SJSA1 (cell line): Measurements from ENCODE around the gene PDPK1. TPM values are rescaled to one million over a fixed set of nuclear protein-coding genes. Genes with fewer than 3 reads are reported as not detected.
"Not testable (repeated sequence)": the region's sequence is repeated elsewhere in the genome, so short reads cannot be mapped to it uniquely, and the experiment has no call there.

Experiments
- DNase-seq, 2 experiments: peaks; one replicate each; pipeline ENCODE4 v3.0.0-alpha.2; 2015 to 2020; ENCODE audit warnings: low spot score in 2 of 2, low read depth in 1 of 2
- H3K27ac ChIP-seq: fragments of 250-450 bp; sonication (Bioruptor Pico); 2 replicates; pipeline ENCODE4 v1.5.1; 2020; ENCODE audit warnings: mild to moderate bottlenecking, moderate library complexity
- H3K27me3 ChIP-seq: fragments of 250-450 bp; sonication (Bioruptor Pico); replicated peaks from 2 replicates; pipeline ENCODE4 v1.5.1; 2020; ENCODE audit warnings: mild to moderate bottlenecking, moderate library complexity
- H3K36me3 ChIP-seq: fragments of 250-450 bp; sonication (Bioruptor Pico); 2 replicates; pipeline ENCODE4 v1.5.1; 2020; ENCODE audit warnings: mild to moderate bottlenecking
- H3K4me1 ChIP-seq: fragments of 250-450 bp; sonication (Bioruptor Pico); replicated peaks from 2 replicates; pipeline ENCODE4 v1.6.1; 2021; ENCODE audit warnings: mild to moderate bottlenecking
- H3K4me3 ChIP-seq: fragments of 250-450 bp; sonication (Bioruptor Pico); 2 replicates; pipeline ENCODE4 v1.5.1; 2020; ENCODE audit warnings: mild to moderate bottlenecking
- H3K9me3 ChIP-seq: fragments of 250-450 bp; sonication (Bioruptor Pico); replicated peaks from 2 replicates; pipeline ENCODE4 v1.5.1; 2020; ENCODE audit warnings: mild to moderate bottlenecking
- total RNA-seq: library from RNA; depleted of rRNA; stranded (reverse); fragments of >200 nt; shearing (Covaris generic); gene quantifications from 2 replicates; pipeline ENCODE4 v1.2.3, GENCODE V29; 2014

PDPK1 gene
- total RNA-seq, 1 experiment from 2014 or later, result 20.3 TPM

DNA sequence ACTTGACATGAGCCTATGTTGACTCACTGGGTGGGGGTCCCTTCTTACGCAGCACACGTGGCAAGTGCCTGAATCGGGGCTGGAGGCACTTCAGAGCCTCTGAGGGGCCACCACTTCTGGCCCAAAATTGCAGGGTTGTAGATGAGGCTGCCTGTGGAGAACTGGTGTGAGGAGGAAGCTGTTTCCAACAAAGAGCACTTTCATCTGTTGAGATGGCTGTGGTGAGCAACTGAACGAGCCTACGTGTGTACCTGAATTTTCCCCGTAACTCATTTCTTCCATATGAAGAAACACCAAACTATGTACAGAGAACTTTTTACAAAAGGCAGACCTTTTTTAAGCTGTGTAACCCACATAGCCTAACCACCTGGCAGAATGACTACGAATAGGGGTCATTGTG lies 64.4 kb downstream of the PDPK1 start:
- H3K36me3 ChIP-seq, result peaks cover 24% of the 10 kb centered on the region
- DNase-seq, H3K27me3 ChIP-seq, H3K9me3 ChIP-seq, H3K4me1 ChIP-seq, H3K27ac ChIP-seq, H3K4me3 ChIP-seq: not testable (repeated sequence)

DNA sequence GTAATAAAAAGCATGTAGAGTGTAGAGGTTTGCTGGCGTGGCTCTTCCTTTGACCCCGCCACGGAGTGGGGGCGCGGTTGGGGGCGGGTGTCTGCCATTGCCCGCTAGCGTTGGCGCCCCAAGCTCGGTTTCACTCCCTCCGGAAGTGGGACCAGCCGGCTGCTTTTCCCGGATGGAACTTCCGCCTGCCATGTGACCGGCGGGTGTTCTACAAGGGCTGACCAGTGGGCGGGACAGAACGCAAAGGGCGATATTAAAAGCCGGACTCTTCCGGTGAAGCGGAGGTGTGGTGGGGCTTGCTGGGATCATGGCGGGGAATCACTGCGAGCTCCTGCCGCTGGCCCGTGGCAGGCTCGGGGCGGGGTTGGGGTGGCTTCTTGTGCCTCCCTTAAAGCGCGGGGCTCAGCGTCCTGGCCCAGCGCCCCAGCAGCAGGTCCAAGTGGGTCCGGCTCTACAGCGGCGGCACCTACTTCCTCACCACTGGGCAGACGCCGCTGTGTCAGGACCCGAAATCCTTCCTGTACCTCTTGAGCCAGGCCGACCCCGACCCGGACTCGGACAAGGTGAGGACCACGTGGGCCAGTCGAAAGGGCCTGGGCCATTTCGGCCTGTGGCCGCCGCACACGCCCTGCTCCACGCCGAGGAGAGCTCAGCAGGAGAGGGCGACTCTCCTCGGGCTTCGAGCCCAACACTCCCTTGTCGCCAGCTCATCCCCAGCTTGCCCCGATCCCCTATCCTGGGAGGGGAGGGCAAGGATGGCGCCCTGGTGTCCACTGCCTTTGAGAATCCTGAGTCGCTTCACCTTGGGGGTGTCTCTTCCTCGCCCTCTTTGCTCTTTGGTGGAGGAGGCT lies 65.6 kb downstream of the PDPK1 start:
- peak; percentile 90 to 97 for DNase-seq
- no peaks in the 10 kb centered on the region for H3K27me3 ChIP-seq
- no peaks in the 10 kb centered on the region for H3K4me1 ChIP-seq
- H3K9me3 ChIP-seq, result 0 out of 2 replicates have a peak, but pooled peaks cover 2% of the 10 kb centered on the region
- H3K4me3 ChIP-seq, result peak overlapping the region; percentile 84
- peak overlapping the region; percentile 18 for H3K27ac ChIP-seq
- peaks cover 11% of the 10 kb centered on the region for H3K36me3 ChIP-seq

DNA sequence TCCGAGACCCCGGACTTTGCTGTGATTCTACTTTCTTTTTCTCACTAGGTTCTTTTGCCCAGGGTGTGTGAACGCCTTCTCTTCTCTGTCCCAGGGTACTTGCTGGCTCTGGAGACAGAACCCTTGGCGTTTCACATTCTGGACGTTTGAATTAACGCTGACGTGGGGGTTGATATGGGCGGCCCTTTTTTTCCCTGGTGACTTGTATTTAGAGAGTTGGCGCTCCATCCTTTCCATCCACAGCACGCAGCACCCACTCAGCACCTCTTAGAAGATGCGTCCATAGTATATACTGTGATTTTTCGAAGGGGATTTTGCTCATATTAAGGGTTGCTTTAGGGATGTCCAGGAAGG lies 66.2 kb downstream of the PDPK1 start:
- H3K27me3 ChIP-seq, H3K36me3 ChIP-seq, H3K9me3 ChIP-seq, H3K4me1 ChIP-seq, DNase-seq: not testable (repeated sequence)
- Histone ChIP-seq H3K4me3 (peak overlapping the region; percentile 84), H3K27ac (peak overlapping the region; percentile 18; the same call in 1 of the 2 replicates)

DNA sequence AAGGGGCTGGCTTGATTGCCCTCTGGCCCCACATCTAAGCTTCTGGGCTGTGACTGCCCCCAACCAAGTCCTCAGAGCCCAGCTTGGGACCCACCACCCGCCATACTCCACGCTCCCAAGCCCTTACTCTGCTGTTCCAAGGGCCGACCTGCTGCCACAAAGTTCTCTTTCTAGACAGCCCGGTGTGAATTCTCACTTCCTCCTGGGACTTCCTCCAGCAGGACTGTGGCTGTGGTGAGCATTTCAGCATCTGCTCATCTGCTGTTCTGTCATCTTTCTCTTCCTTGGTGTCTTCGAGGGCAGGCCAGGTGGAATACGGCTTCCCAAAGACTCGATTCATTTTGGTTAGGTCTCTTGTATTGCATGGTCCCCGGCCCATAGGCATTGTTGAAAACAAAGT lies 69.0 kb downstream of the PDPK1 start:
- DNase-seq, H3K4me3 ChIP-seq, H3K27me3 ChIP-seq, H3K9me3 ChIP-seq, H3K27ac ChIP-seq, H3K4me1 ChIP-seq: not testable (repeated sequence)
- peaks cover 17% of the 10 kb centered on the region for H3K36me3 ChIP-seq

DNA sequence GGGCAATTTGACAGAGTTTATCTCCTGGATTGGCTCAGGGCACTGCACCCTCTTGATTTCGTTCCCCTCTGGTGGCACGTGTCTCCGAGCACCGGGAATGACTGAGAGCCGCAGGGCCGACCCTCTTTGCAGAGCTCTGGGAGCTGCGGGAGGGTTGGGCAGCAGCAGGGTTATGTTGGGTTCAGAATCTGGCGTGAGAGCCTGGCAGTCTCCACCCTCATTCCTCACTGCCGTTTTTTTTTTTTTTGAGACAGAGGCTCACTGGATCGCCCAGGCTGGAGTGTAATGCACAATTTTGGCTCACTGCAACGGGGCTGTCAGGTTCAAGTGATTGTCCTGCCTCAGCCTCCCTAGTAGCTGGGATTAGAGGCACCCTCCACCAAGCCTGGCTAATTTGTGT lies 71.5 kb downstream of the PDPK1 start:
- H3K36me3 ChIP-seq, result peaks cover 13% of the 10 kb centered on the region
- DNase-seq, H3K4me3 ChIP-seq, H3K27ac ChIP-seq, H3K4me1 ChIP-seq, H3K9me3 ChIP-seq, H3K27me3 ChIP-seq: not testable (repeated sequence)

DNA sequence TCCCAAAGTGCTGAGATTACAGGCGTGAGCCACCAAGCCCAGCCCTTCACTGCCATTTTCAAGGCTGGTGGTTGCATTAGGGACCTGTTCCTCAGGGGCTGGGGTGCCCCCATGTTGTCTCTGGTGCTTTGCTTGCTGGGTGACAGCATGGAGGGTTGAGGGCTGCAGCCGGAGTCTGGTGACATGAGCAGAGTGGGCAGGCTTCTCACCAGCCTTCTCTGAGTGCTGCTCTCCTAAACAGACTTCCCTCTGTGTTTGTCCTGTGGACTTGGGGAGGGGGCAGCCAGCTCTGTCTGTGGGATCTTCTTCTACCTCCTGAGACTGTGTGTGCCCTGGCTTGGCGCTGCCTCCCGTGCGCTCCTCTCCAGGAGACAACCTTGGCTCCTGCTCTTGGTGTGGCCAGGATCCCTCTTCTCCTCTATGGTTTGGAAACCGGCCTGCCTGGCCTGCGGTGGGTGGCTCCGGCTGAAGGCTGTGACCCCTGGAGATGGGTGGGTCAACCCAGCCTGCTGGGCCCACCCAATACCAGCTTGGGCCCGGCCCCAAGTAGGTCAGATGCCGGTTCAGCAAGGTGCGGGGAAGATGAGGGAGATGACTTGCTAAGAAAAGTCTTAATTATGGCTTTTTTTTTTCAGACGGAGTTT lies 72.1 kb downstream of the PDPK1 start:
- H3K9me3 ChIP-seq, result no peaks in the 10 kb centered on the region
- H3K27me3 ChIP-seq, result no peaks in the 10 kb centered on the region
- H3K36me3 ChIP-seq, result peaks cover 16% of the 10 kb centered on the region
- DNase-seq, result no peak
- no peaks in the 10 kb centered on the region for H3K4me1 ChIP-seq
- no peak overlapping the region for H3K27ac ChIP-seq
- no peak overlapping the region for H3K4me3 ChIP-seq

DNA sequence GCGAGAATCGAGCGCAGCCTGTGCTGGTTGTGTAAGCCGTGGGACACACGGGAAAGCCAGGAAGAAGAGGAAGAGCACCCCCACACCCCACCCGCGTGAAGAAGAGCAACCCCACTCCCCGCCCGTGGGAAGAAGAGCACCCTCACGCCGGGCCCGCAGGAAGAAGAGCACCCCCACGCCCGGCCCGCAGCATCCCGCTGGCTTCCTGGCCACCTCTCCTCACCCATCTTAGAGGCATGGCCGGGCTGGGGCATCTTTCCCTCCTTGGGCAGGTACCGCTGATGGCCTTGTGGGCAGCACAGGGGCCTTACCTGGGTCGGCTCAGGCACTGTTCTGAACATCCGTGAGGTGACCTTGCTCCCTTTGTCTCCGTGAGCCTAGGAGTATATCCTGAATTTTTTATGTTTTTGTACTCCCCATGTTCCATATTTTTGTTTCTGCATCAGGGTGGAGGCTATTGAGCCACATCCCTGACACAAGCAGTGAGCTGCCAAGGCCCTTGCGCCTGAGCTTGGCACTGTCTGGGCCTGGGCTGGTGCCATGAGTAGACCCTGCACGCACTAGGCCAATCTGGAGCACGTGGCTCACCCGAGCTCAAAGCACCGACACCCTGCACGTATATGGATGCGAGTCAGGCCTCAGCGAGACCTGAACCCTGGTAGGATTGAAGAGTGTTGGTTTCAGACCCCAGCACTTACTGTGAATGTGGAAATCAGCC lies 73.1 kb downstream of the PDPK1 start:
- no peaks in the 10 kb centered on the region for H3K9me3 ChIP-seq

DNA sequence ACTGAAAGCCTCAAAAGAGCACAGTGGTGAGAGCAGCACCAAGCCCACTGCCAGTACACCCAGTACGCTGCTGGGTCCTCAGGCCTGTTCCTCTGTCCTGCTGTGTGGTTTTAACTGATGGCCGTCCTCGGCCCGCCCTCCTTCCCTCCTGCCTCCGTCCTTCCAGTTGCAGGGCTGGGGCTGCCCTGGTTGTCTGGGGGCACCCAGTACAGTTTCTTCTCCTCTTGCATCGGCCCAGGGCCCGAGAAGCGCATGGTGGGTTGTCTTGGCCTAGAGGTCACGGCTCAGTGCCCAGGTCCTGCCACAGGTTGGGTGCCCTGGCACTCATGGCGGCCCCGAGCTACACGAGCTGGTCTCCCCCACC lies 73.7 kb downstream of the PDPK1 start:
- no peak for DNase-seq
- no peak overlapping the region for H3K27ac ChIP-seq
- H3K27me3 ChIP-seq, result no peaks in the 10 kb centered on the region
- no peak overlapping the region for H3K4me3 ChIP-seq
- peaks cover 19% of the 10 kb centered on the region for H3K36me3 ChIP-seq
- H3K9me3 ChIP-seq, result no peaks in the 10 kb centered on the region
- no peaks in the 10 kb centered on the region for H3K4me1 ChIP-seq

More for the DNA sequence above, 73.1 kb downstream of the PDPK1 start:
- H3K27me3 ChIP-seq, result no peaks in the 10 kb centered on the region
- no peak overlapping the region for H3K4me3 ChIP-seq
- peaks cover 19% of the 10 kb centered on the region for H3K36me3 ChIP-seq
- no peak for DNase-seq
- no peaks in the 10 kb centered on the region for H3K4me1 ChIP-seq
- H3K27ac ChIP-seq, result no peak overlapping the region

DNA sequence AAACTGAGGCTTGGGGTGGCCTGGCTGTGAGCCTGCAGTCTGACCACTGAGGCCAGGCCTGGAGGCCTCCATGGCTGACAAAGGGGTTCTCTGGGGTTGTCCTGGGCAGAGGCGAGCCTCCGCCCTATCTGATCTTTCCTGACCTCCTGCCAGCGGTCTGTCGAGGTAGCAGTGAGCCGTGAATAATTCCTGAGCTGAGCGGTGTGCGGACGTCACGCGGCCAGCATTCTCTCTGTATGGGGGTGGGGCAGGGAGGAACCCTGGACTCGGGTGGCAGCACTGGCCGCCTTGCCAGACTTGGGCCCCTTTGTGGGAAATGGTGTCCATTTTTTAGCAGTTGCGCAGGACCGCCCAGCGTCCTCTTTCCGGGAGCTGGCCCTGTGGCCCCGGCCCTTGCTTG lies 74.1 kb downstream of the PDPK1 start:
- not testable (repeated sequence) for H3K27ac ChIP-seq, H3K4me3 ChIP-seq, H3K9me3 ChIP-seq, DNase-seq, H3K27me3 ChIP-seq, H3K4me1 ChIP-seq
- peaks cover 19% of the 10 kb centered on the region for H3K36me3 ChIP-seq

DNA sequence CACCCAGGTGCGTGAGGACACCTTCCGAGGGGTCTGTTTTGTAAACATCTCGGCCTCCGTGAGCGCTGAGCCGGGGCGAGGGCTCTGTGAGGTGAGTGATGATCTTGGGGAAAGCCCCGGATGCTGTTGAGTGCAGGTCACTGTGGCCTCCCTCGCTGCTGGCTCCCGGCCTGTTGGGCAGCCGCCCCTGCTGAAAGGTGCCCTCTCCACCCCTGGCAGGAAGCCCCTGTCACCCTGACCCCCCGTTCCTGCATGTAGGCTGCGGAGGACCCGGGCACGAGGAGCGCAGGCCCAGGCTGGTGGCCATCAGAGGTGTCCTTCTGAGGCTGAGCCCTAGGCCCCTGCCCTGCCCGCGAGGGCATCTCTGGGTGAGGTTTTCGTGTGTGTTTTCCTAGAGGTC lies 75.4 kb downstream of the PDPK1 start:
- H3K27ac ChIP-seq, H3K4me1 ChIP-seq, H3K9me3 ChIP-seq, DNase-seq, H3K4me3 ChIP-seq, H3K27me3 ChIP-seq: not testable (repeated sequence)
- peaks cover 19% of the 10 kb centered on the region for H3K36me3 ChIP-seq

DNA sequence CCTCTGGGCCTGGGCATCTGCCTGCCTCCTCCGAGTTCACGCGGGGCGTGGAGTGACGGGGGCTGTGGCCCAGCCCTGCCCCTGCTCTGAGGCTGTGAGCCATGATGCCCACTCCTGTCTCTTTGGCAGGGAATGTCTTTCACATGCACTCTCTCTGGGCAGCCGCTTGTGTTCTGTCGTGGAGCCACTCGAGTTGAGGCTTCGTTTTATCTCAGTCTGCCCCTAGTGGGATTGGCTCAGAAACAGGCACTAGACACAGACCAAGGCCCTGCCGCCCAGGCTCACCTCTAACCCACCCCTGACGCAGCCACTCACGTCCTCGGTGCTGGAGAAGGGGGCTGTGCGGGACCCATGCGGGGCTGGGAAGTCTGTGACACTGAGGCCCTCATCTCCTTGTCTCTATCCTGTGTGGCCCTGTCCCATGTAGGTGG lies 77.0 kb downstream of the PDPK1 start:
- Histone ChIP-seq H3K27ac (no peak overlapping the region), H3K27me3 (no peaks in the 10 kb centered on the region), H3K4me3 (no peak overlapping the region), H3K4me1 (no peaks in the 10 kb centered on the region), H3K36me3 (peaks cover 18% of the 10 kb centered on the region), H3K9me3 (no peaks in the 10 kb centered on the region)
- DNase-seq, result no peak

DNA sequence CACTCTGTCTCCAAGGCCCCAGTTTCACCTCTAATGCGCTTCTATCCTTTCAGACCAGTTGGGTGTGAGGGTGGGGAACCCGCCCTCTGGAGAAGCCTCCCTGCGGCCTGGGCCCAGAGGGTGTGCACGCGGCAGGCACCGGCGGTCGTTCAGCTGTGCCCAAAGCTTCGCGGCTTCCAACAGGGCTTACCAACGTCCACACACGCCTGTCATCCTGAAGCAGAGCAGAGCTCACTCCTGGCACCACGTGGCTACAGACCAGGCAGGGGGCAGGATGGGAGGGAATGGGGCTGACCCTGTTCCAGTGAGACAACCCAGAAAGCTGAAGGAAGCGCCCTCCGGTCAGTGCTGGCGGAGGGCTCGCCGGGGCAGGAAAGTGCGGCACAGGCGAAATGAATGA lies 81.1 kb downstream of the PDPK1 start:
- not testable (repeated sequence) for H3K9me3 ChIP-seq, H3K4me3 ChIP-seq, H3K27me3 ChIP-seq, H3K4me1 ChIP-seq, DNase-seq, H3K36me3 ChIP-seq, H3K27ac ChIP-seq

DNA sequence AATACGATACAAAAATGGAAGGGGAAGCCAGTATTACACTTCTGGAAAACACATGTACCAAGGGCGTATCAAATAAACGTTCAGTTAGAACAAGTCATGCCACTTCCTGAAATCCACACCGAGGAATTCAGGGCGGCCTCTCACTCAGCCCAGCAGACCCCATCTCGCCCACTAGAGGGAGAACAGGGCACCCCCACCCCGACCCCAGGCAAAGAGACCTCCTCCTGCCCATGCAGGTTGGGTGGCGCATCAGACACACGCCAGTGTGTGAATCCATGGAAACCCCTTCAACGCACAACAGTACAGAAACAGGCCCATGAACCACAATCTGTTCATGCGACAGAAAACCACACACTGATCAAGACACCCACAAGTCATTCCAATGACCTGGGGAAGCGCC lies 81.8 kb downstream of the PDPK1 start:
- not testable (repeated sequence) for H3K27me3 ChIP-seq, H3K36me3 ChIP-seq, H3K27ac ChIP-seq, H3K4me1 ChIP-seq, H3K4me3 ChIP-seq, H3K9me3 ChIP-seq
- peak in 1 of 2 experiments; percentile 47 for DNase-seq

DNA sequence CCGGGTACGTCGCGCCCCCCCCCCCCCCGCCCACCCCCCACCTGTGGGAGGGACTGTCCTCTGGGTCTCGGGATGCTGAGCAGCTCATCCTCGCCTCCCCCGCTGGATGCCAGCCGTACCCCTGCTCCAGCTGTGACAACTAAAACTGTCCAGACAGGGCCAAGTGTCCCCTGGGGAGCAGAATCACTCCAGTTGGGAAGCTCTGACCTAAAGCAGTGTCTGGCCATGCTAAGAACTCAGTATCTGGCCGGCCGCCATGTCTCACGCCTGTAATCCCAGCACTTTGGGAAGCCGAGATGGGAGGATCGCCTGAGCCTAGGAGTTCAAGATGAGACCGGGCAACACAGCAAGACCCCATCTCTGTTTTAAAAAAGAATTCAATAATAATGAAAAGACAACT lies 83.0 kb downstream of the PDPK1 start:
- not testable (repeated sequence) for H3K36me3 ChIP-seq, H3K4me3 ChIP-seq, H3K27ac ChIP-seq, H3K27me3 ChIP-seq, H3K9me3 ChIP-seq, DNase-seq, H3K4me1 ChIP-seq
